Natural killer cell (primary cell): ENCODE data around the gene EIF1B. TPM values are rescaled to one million over a fixed set of nuclear protein-coding genes. Genes with fewer than 3 reads are reported as not detected.

Experiments
- ATAC-seq, 3 donors: fragments of 150-1000 bp in 2 of 3; fragments of 200-7000 bp in 1 of 3; cut with Tn5 transposase; 1 replicate in 1 of 3; 2 replicates in 2 of 3; pipeline ENCODE4 v1.10.0; 2021; ENCODE audit warnings: mild to moderate bottlenecking in 2 of 3, moderate library complexity in 2 of 3
- DNase-seq, 2 donors: peaks; one replicate each; pipeline versions ENCODE4 v3.0.0 to v3.0.0-alpha.2; 2013 to 2021; ENCODE audit warnings: mixed read lengths in 1 of 2
- H3K27ac ChIP-seq: one replicate; pipeline ENCODE4 v1.5.1; 2013; ENCODE audit warnings: mild to moderate bottlenecking, low read length
- H3K27me3 ChIP-seq: one replicate; pipeline ENCODE4 v1.6.1; 2013; ENCODE audit warnings: low read length; ENCODE audit not compliant: control insufficient read depth, insufficient read depth
- H3K36me3 ChIP-seq: one replicate; pipeline ENCODE4 v1.6.1; 2013; ENCODE audit warnings: low read length; ENCODE audit not compliant: control insufficient read depth, insufficient read depth
- H3K4me1 ChIP-seq: one replicate; pipeline ENCODE4 v1.6.1; 2013; ENCODE audit warnings: low read length; ENCODE audit not compliant: control insufficient read depth, insufficient read depth
- H3K4me3 ChIP-seq: one replicate; pipeline ENCODE4 v1.5.1; 2013; ENCODE audit warnings: low read length
- H3K9me3 ChIP-seq: one replicate; pipeline ENCODE4 v1.6.1; 2013; ENCODE audit warnings: low read length; ENCODE audit not compliant: control insufficient read depth, insufficient read depth
- H3K27ac Mint-ChIP-seq, 2 donors: one replicate each; pipeline ENCODE4 v1.8.0; 2022; ENCODE audit warnings: mild to moderate bottlenecking in 2 of 2, mixed read lengths in 2 of 2, moderate library complexity in 1 of 2
- H3K27me3 Mint-ChIP-seq, 2 donors: one replicate each; pipeline ENCODE4 v1.8.0; 2022; ENCODE audit warnings: low read depth in 2 of 2, mixed read lengths in 2 of 2
- H3K36me3 Mint-ChIP-seq: one replicate; pipeline ENCODE4 v1.8.0; 2022; ENCODE audit warnings: mixed read lengths
- H3K4me1 Mint-ChIP-seq, 2 donors: one replicate each; pipeline ENCODE4 v1.8.0; 2022; ENCODE audit warnings: mixed read lengths in 2 of 2
- H3K4me3 Mint-ChIP-seq: one replicate; pipeline ENCODE4 v1.8.0; 2022; ENCODE audit warnings: mild to moderate bottlenecking, moderate library complexity, mixed read lengths
- H3K9me3 Mint-ChIP-seq, 2 donors: one replicate each; pipeline ENCODE4 v1.8.0; 2022; ENCODE audit warnings: mixed read lengths in 2 of 2
- WGBS: methylation state at CpG from one replicate; pipeline ENCODE4 v1.1.7; 2013; ENCODE audit warnings: missing lambda C conversion rate; ENCODE audit not compliant: insufficient coverage; 5-methylcytosine and 5-hydroxymethylcytosine counted together
- intact Hi-C: fragments of 100-400 bp; cut with micrococcal nuclease; formaldehyde crosslinking; loops from one replicate; pipeline ENCODE4 v1.14.2; 2022
- total RNA-seq, 4 donors: library from RNA; stranded (reverse); fragments of 120-200 nt in 1 of 4; gene quantifications; one replicate each; pipeline versions ENCODE4 v1.2.3 to v1.2.4, GENCODE V29; 2013 to 2022
- TF ChIP-seq, protein P1 (sequence below): fragments of 200-600 bp; IDR thresholded peaks from one replicate; pipeline ENCODE4 v1.8.0; 2022; ENCODE audit warnings: antibody characterized with exemption

EIF1B gene
- total RNA-seq, 3 donors from 2014 or later (not counting 1 experiment from before 2014, with no cell fraction given), result 52.9 to 67.3 (median 55.1) TPM

DNA sequence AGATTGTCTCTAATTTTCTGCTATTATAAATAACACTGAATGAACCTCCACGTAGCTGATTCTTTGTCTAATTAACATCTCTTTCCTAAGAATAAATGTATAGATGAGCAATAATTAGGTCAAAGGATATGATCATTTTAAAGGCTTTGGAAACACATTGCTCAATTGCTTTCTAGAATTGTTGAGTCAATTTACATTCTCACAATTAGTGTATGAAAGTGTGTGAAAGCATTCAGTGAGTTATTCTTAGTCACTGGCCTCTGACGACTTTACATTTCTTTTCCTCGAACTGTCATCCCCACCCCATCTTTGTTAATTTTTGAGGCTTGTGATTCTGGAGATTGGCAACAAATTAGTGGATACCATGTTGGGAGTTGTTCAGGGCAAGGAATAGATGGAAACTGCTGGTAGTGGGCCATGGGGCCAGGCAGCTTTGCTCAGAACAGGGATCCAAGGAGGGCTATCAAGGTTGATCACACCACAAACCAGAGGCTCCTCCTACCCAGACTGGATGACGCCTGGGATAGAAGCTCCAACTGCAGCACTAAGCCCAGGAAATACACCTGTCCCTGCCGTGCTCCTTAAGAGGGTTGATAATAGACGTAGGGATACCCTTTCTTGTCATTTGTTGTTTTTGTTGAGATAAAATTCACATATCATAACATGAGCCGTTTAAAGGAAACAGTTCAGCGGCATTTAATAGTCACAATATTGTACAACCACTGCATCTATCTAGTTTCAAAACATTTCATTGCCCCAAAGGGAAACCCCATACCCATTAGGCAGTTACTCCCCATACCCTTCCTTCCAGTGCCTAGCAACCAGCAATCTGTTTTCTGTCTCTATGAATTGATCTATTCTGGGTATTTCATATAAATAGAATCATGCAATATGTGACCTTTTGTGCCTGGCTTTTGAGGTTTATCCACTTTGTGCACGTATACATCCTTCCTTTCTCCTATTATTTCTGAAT lies 27.9 kb downstream of the EIF1B start:
- H3K27ac ChIP-seq, result no peak overlapping the region
- TF ChIP-seq, protein P1, sequence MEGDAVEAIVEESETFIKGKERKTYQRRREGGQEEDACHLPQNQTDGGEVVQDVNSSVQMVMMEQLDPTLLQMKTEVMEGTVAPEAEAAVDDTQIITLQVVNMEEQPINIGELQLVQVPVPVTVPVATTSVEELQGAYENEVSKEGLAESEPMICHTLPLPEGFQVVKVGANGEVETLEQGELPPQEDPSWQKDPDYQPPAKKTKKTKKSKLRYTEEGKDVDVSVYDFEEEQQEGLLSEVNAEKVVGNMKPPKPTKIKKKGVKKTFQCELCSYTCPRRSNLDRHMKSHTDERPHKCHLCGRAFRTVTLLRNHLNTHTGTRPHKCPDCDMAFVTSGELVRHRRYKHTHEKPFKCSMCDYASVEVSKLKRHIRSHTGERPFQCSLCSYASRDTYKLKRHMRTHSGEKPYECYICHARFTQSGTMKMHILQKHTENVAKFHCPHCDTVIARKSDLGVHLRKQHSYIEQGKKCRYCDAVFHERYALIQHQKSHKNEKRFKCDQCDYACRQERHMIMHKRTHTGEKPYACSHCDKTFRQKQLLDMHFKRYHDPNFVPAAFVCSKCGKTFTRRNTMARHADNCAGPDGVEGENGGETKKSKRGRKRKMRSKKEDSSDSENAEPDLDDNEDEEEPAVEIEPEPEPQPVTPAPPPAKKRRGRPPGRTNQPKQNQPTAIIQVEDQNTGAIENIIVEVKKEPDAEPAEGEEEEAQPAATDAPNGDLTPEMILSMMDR, result no peak
- H3K36me3 ChIP-seq, result no peaks in the 10 kb centered on the region
- H3K4me1 ChIP-seq, result no peaks in the 10 kb centered on the region
- Mint-ChIP-seq H3K27ac (no peak overlapping the region), H3K36me3 (no peaks in the 10 kb centered on the region), H3K9me3 (no peaks in the 10 kb centered on the region), H3K4me1 (no peaks in the 10 kb centered on the region), H3K4me3 (no peak overlapping the region), H3K27me3 (peaks cover 3 to 9% of the 10 kb centered on the region in 2 donors)
- 76% methylated on average over 6 of the region's 9 CpGs for WGBS
- H3K9me3 ChIP-seq, result no peaks in the 10 kb centered on the region
- ATAC-seq (no peak), DNase-seq (no peak)
- H3K4me3 ChIP-seq, result no peak overlapping the region
- H3K27me3 ChIP-seq, result no peaks in the 10 kb centered on the region
- intact Hi-C loops, result no loop called here

DNA sequence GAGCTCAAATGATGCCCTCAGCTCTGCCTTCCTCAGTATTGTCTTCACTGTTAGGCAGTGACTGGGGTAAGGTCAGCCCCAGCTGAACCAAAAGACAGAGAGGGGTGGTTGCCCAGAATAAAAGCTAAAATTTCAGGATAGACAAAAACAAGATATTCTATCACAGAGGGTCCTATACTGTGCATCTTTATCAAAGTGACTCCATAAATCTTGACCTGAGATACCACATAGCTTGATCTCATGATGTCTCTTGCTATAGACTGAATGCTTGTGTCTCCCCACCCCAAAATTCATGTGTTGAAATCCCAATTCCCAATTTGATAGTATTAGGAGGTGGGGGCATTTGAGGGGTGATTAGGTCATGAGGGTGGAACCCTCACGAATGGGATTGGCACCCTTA lies 30.4 kb downstream of the EIF1B start:
- H3K4me3 Mint-ChIP-seq, result no peak overlapping the region

DNA sequence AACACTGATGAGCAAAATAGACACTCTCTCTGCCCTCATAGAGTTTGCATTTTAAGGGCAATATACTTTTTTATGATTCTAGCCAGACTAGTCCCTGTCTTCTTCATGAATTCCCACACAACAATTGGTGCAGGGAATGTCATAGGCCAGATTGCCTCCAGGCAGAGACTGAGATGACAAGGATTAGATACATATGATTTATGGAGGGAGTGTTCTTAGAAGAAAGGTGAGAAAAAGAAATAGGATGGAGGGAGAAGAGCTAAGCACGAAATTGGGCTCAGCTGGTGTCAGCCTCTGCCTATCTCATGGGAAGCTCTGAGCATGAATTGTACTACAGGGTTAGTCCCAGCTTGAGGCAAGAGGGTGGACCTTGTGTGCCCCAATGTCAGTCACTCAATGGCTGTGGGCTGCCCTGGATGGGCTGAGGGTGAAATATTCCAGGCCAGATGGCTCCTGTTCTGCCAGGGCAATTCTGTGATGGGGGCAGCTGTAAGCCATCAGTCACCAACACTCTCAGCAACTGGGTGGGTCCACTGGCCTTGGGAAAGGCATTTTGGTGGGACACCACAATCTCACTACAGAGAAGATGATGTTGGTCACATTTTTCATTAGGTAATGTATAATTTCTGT lies 31.1 kb downstream of the EIF1B start:
- Mint-ChIP-seq H3K27me3 (peaks cover 5 to 10% of the 10 kb centered on the region in 2 donors), H3K27ac (no peak overlapping the region), H3K9me3 (no peaks in the 10 kb centered on the region), H3K36me3 (no peaks in the 10 kb centered on the region), H3K4me1 (no peaks in the 10 kb centered on the region), H3K4me3 (no peak overlapping the region)
- Histone ChIP-seq H3K27me3 (no peaks in the 10 kb centered on the region), H3K4me3 (no peak overlapping the region), H3K36me3 (no peaks in the 10 kb centered on the region), H3K27ac (no peak overlapping the region), H3K9me3 (no peaks in the 10 kb centered on the region), H3K4me1 (no peaks in the 10 kb centered on the region)
- TF ChIP-seq, protein P1, result no peak
- ATAC-seq (no peak), DNase-seq (no peak)
- intact Hi-C loops, result no loop called here
- 70% methylated on average over 1 of the region's 1 CpG for WGBS

More for the DNA sequence above, 30.4 kb downstream of the EIF1B start:
- H3K27ac ChIP-seq, result no peak overlapping the region
- H3K27me3 ChIP-seq, result no peaks in the 10 kb centered on the region
- H3K9me3 ChIP-seq, result no peaks in the 10 kb centered on the region
- H3K27me3 Mint-ChIP-seq, result peaks cover 5 to 10% of the 10 kb centered on the region in 2 donors
- DNase-seq (no peak), ATAC-seq (no peak)
- H3K9me3 Mint-ChIP-seq, result no peaks in the 10 kb centered on the region
- no peaks in the 10 kb centered on the region for H3K4me1 ChIP-seq
- TF ChIP-seq, protein P1, result no peak
- H3K27ac Mint-ChIP-seq, result no peak overlapping the region
- no peak overlapping the region for H3K4me3 ChIP-seq
- intact Hi-C loops, result no loop called here
- H3K4me1 Mint-ChIP-seq, result no peaks in the 10 kb centered on the region
- WGBS, result no CpG with 5 or more reads among the region's 1 CpG
- H3K36me3 Mint-ChIP-seq, result no peaks in the 10 kb centered on the region
- no peaks in the 10 kb centered on the region for H3K36me3 ChIP-seq
